GM19455 (cell line): Measurements from ENCODE around the gene HAPLN2.

Experiments used
- ATAC-seq: cut with Tn5 transposase; IDR thresholded peaks from one replicate; pipeline ENCODE4 v1.9.1; 2021; ENCODE audit not compliant: unreplicated experiment

HAPLN2 gene

GRCh38 chr1:156659988-156660751 is 41.0 kb downstream of the HAPLN2 start:
- ATAC-seq = peak; percentile 61

DNA sequence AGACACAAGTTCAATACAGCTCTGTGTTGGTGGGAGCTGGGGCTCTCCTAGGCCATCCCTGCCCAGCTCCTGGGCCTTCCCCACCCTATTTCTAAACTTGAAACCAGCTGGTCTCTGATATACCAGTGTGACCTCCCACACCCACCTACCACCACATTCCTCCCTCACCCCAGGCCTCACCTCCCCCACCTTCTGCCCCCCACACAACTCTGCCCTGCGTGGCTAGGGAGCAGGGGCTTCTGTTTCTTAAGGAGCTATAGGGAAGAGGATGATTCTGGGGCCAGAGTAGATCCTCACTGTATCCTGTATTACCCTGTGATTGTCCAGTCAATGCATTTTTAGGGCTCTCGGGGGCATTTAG is 41.5 kb downstream of the HAPLN2 start:
- no peak for ATAC-seq

GRCh38 chr1:156662005-156662799 is 43.0 kb downstream of the HAPLN2 start:
- no peak for ATAC-seq

- ATAC-seq = no peak
These were observed 43.5 kb downstream of the HAPLN2 start for GRCh38 chr1:156662800-156663055.

GRCh38 chr1:156663178-156663577 is 44.0 kb downstream of the HAPLN2 start:
- no peak for ATAC-seq

GRCh38 chr1:156664046-156664766 is 45.0 kb downstream of the HAPLN2 start:
- no peak for ATAC-seq

DNA sequence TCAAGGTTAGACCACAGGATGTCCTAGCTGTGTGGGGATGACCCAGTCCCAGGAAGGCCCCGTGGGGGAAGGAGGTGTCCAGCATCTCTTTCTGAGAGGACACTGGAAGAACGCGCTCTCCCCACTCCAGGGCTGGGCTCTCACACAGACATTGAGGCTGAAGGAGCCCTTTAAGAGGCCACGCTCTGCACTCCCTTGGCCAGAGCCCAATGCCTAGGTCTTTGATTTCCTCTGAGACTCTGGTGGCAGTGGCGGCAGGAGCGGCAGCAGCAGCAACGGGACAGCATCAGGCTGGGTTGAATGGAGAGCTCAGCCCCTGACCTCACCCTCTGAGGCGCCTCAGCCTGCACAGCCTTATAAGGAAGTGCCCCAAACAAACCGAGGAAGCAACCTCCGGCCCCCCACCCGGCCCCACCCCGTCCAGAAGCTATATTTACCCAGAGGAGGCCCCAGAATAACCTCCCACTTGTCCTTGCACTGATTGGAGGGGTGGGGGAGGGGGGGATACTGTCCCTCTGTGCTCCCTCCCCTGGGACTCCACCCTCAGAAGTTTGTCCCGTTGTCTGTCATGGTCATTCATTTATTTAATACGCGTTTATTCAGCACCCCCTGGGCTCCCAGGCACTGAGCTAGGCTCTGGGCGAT is 45.7 kb downstream of the HAPLN2 start:
- no peak for ATAC-seq

DNA sequence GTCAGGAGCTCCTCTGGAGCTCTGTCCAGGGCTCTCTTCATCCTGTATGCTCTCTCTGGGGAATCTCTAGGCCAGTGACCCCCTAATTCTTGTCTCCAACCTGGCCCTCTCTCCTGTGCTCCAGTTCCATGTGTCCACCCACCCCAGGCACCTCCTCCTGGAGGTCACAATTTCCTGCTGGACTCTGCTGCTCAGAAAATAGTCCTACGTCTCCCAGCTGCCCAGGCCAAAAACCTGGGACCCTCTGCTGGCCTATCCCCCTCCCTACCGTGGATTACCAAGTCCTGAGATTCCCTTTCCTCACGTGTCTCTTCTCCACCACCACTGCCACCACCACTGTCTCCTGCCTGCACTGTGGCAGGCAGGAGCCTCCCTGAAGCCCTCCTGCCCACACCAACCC is 46.3 kb downstream of the HAPLN2 start:
- ATAC-seq = no peak

- no peak for ATAC-seq
These were observed 47.8 kb downstream of the HAPLN2 start for GRCh38 chr1:156666862-156667609.

GRCh38 chr1:156667610-156667967 is 48.4 kb downstream of the HAPLN2 start:
- ATAC-seq = no peak

- no peak for ATAC-seq
These were observed 48.9 kb downstream of the HAPLN2 start for GRCh38 chr1:156667968-156668709.

DNA sequence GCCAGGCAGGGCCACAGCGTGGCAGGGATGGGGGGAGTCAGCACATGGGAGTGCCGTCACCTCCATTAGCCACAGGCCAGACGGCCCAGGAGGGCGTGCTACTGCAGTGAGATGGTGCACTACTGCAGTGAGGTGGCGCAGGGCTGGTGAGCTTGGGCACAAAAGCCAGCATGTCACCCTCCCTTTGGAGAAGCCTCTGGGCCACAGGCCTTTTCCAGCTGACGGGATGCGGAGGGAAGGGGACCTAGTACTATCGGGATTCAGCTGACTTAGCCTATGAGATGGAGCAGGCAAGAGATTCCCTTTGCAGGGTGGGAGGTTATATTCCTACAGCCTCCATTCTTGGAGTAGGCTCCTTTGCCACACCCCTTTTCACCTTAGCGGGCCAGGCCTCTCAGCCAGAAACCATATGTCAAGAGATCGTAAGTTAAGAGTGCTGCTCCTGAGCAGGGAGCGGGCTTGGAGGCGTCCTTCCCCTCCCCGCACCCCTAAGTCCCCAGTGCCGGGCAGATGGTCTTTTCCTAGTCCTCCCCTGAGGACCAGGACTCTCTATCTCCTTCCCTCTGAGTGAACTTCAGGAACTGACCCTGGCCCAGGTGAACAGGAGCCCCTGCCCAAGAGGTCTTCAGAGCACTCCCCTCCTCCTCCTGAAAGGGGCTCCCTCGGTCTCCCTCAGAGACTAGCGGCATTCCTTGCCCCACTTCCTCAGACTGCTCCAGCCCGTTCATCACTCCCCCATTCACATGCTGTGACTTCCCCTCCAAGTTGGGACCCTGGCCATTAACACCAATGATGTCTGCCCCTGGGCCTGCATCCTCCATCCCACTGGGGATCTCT is 49.8 kb downstream of the HAPLN2 start:
- no peak for ATAC-seq

DNA sequence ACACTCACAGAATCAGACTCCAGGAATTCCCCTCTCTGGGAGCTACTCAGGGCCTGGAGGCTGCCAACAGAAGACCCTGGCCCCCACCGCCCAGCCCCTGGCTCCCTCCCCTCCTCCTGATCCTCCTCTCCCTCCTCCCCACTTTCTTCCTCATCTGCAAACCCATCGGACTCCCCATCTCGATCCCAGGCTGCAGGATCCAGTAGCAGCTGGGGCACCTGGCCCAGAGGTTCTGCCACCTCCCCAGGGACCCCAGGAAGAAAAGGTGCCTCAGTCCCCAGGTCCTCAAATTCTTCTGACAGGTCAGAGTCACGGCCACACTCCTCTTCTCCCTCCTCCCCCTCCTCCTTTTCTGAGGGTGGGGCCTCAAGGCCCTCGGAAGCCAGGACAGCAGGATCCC is 50.6 kb downstream of the HAPLN2 start:
- ATAC-seq = no peak

DNA sequence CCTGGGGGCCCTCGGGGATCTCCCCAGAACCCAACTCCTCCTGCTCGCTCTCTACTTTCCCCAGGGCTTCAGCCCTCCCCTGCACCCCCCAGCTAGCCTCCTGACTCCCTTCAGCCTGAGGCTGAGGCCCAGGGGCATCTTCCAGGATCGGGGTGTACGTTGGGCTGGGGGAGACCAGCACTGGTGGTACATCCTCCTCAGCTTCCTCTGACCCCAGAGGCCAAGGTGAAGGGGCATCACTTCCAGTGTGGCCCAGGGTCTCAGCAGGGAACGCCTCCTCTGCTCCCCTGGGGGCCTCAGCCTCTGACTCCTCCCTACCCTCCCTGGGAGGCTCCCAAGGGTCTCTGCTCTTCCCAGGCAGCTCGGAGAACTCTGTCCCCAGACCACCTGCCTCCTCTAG is 51.1 kb downstream of the HAPLN2 start:
- ATAC-seq = no peak

DNA sequence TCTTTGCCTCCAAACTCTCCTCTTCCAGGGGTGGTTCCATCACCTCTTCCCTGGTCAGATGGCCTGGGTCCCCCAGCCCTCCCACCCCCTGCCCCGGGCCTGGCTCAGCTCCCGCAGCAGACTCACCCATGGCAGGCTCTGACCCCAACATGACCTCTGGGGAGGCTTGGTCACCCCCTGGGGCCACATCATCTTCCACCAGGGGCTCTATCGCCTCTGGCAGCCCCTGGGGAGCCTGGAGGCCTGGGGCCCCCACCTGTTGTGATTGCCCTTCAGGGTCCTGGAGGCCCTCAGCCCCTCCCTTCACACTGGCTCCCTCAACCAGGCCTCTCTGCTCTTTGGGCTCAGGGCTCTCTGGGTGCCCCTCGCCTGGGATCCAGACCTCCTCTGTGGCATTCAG is 51.6 kb downstream of the HAPLN2 start:
- no peak for ATAC-seq

DNA sequence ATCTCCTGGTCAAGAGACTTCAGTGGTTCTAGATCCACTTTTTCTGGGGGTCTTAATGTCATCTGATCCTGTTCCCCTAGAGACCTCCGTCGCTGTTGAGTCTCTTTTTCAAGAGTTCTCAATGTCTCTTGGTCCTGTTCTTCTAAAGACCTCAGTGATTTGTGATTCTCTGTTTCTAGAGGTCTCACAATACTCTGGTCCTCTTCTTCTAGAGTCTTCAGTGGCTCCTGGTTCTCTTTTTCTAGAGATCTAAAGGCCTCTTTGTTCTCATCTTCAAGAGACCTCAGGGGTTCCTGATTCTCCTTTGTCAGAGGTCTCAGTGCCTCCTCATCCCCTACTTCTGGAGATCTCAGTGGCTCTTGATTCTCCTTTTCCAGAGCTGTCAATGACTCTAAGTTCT is 52.6 kb downstream of the HAPLN2 start:
- no peak for ATAC-seq

- no peak for ATAC-seq
These were observed 54.3 kb downstream of the HAPLN2 start for GRCh38 chr1:156673387-156674121.
